GM23338 (cell line): ENCODE measurements around the gene KRTAP10-6. TPM values are rescaled to one million over a fixed set of nuclear protein-coding genes. Genes with fewer than 3 reads are reported as not detected.

Experiments used
- ATAC-seq: fragments of 200-7000 bp; cut with Tn5 transposase; 3 replicates; pipeline ENCODE4 v1.9.1; 2020
- DNase-seq: peaks from one replicate; pipeline ENCODE4 v3.0.0-alpha.2; 2015; ENCODE audit warnings: low spot score
- H2AFZ ChIP-seq: fragments of 200-600 bp; sonication (generic); 2 replicates; pipeline ENCODE4 v1.8.0; 2016; ENCODE audit warnings: antibody characterized with exemption, mild to moderate bottlenecking, moderate library complexity
- H3F3A ChIP-seq: fragments of 200-600 bp; sonication (generic); replicated peaks from 2 replicates; pipeline ENCODE4 v1.8.0; 2017; ENCODE audit warnings: antibody characterized with exemption, mixed run types, low read depth
- H3K27ac ChIP-seq: fragments of 200-600 bp; sonication (generic); 2 replicates; pipeline ENCODE4 v1.6.1; 2016; ENCODE audit warnings: low read depth
- H3K27me3 ChIP-seq: fragments of 200-600 bp; sonication (generic); 2 replicates; pipeline ENCODE4 v1.8.0; 2016; ENCODE audit warnings: mild to moderate bottlenecking, mixed run types, moderate library complexity; ENCODE audit not compliant: insufficient read depth
- H3K36me3 ChIP-seq: fragments of 200-600 bp; sonication (generic); 2 replicates; pipeline ENCODE4 v1.8.0; 2016; ENCODE audit warnings: mild to moderate bottlenecking; ENCODE audit not compliant: insufficient read depth
- H3K4me1 ChIP-seq: fragments of 200-600 bp; sonication (generic); 2 replicates; pipeline ENCODE4 v1.8.0; 2016; ENCODE audit warnings: mild to moderate bottlenecking, moderate library complexity; ENCODE audit not compliant: insufficient read depth
- H3K4me2 ChIP-seq: fragments of 200-600 bp; sonication (generic); 2 replicates; pipeline ENCODE4 v1.7.1; 2017; ENCODE audit warnings: mixed run types
- H3K4me3 ChIP-seq: fragments of 200-600 bp; sonication (generic); 2 replicates; pipeline ENCODE4 v1.6.1; 2016; ENCODE audit warnings: mixed run types
- H3K79me2 ChIP-seq: fragments of 200-600 bp; sonication (generic); replicated peaks from 2 replicates; pipeline ENCODE4 v1.8.0; 2017; ENCODE audit warnings: mild to moderate bottlenecking; ENCODE audit not compliant: insufficient read depth
- H3K9me2 ChIP-seq: fragments of 200-600 bp; sonication (generic); 2 replicates; pipeline ENCODE4 v1.8.0; 2017; ENCODE audit not compliant: insufficient read depth
- H4K20me1 ChIP-seq: fragments of 200-600 bp; sonication (generic); replicated peaks from 2 replicates; pipeline ENCODE4 v1.8.0; 2017; ENCODE audit warnings: mild to moderate bottlenecking; ENCODE audit not compliant: insufficient read depth
- H3K27ac Mint-ChIP-seq: 2 replicates; pipeline ENCODE4 v1.8.0; 2020; ENCODE audit warnings: inconsistent platforms, mild to moderate bottlenecking, moderate library complexity, mixed read lengths
- H3K27me3 Mint-ChIP-seq: 3 replicates; pipeline ENCODE4 v1.8.0; 2022; ENCODE audit warnings: low read depth, mild to moderate bottlenecking, moderate library complexity, mixed read lengths, inconsistent platforms; ENCODE audit not compliant: insufficient read depth, poor library complexity
- H3K36me3 Mint-ChIP-seq: 3 replicates; pipeline ENCODE4 v1.8.0; 2021; ENCODE audit warnings: low read depth, mild to moderate bottlenecking, inconsistent platforms, moderate library complexity, mixed read lengths
- H3K4me1 Mint-ChIP-seq: 3 replicates; pipeline ENCODE4 v1.8.0; 2020; ENCODE audit warnings: mild to moderate bottlenecking, inconsistent platforms, mixed read lengths
- H3K4me3 Mint-ChIP-seq: 3 replicates; pipeline ENCODE4 v1.8.0; 2021; ENCODE audit warnings: moderate library complexity, mild to moderate bottlenecking, inconsistent platforms, mixed read lengths
- H3K9me3 Mint-ChIP-seq: 3 replicates; pipeline ENCODE4 v1.8.0; 2020; ENCODE audit warnings: moderate library complexity, mild to moderate bottlenecking, inconsistent platforms, mixed read lengths
- EZH2 ChIP-seq: fragments of 200-600 bp; sonication (generic); IDR thresholded peaks from one replicate; pipeline ENCODE4 v1.8.0; 2017; ENCODE audit warnings: antibody characterized with exemption, mild to moderate bottlenecking, low read depth; ENCODE audit not compliant: unreplicated experiment
- EZH2phosphoT487 ChIP-seq: fragments of 200-600 bp; sonication (generic); IDR thresholded peaks from one replicate; pipeline ENCODE4 v1.8.1; 2018; ENCODE audit warnings: antibody characterized with exemption; ENCODE audit not compliant: unreplicated experiment
- JUNB ChIP-seq: IDR thresholded peaks from one replicate; pipeline ENCODE4 v1.6.1; 2016; ENCODE audit warnings: antibody characterized with exemption; ENCODE audit not compliant: unreplicated experiment
- NANOG ChIP-seq: IDR thresholded peaks from 2 replicates; pipeline ENCODE4 v1.6.1; 2016; ENCODE audit warnings: antibody characterized with exemption, borderline replicate concordance
- POLR2AphosphoS5 ChIP-seq: IDR thresholded peaks from 2 replicates; pipeline ENCODE4 v1.6.1; 2016; ENCODE audit warnings: antibody characterized with exemption, low read depth
- STAT1 ChIP-seq: IDR thresholded peaks from one replicate; pipeline ENCODE4 v1.6.1; 2016; ENCODE audit warnings: antibody characterized with exemption; ENCODE audit not compliant: unreplicated experiment
- ZNF331 ChIP-seq: fragments of 250-450 bp; sonication (Bioruptor Pico); IDR thresholded peaks from 2 replicates; pipeline ENCODE4 v1.5.0; 2020; ENCODE audit warnings: low read depth, mild to moderate bottlenecking, moderate library complexity
- polyA plus RNA-seq: library from polyadenylated mRNA; unstranded; fragments of >200 nt; fragmentation: Nextera tagmentation; extraction: Ambion mirVana; gene quantifications from 2 replicates; pipeline ENCODE4 v1.2.1, GENCODE V29; 2016
- total RNA-seq: library from RNA; depleted of rRNA; stranded (reverse); fragments of >200 nt; shearing (Covaris generic); gene quantifications from 2 replicates; pipeline ENCODE4 v1.2.3, GENCODE V29; 2014
- TF ChIP-seq, protein P1 (sequence below): IDR thresholded peaks from 2 replicates; pipeline ENCODE4 v1.6.1; 2016; ENCODE audit warnings: antibody characterized with exemption
- TF ChIP-seq, protein P2 (sequence below), 2 experiments: fragments of 200-600 bp in 1 of 2; sonication (generic) in 1 of 2; conservative IDR thresholded peaks; 2 replicates each; pipeline versions ENCODE4 v1.5.1 to v1.6.1; 2016 to 2017; ENCODE audit warnings: antibody characterized with exemption in 2 of 2, low read depth in 2 of 2, mild to moderate bottlenecking in 2 of 2, moderate library complexity in 1 of 2
- TF ChIP-seq, protein P3 (sequence below): fragments of 250-450 bp; sonication (Bioruptor Pico); IDR thresholded peaks from 2 replicates; pipeline ENCODE4 v1.5.0; 2020; ENCODE audit warnings: mild to moderate bottlenecking, moderate library complexity

Gene KRTAP10-6
- total and polyA plus RNA-seq, 2 experiments from 2014 or later, result not detected

DNA sequence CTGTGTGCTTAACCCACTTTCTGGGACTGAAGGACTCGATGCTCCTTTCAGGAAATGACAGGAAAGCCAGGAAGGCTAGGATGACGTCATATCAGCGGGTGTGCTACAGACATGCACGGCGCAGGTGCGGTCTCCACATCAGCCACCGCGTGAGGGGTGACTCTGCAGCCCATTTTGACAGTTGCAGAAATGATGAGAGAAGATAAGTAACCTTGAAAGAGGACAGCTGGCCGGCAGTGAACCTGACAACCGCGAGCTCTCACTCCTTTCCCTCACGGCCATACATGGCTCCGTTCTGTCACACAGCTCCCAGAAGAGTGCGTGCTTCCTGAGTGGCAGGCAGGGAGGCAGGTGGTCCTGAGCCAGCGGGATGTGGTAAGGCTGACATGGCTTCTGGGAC lies 10.2 kb downstream of the KRTAP10-6 start:
- TF ChIP-seq, protein P1, sequence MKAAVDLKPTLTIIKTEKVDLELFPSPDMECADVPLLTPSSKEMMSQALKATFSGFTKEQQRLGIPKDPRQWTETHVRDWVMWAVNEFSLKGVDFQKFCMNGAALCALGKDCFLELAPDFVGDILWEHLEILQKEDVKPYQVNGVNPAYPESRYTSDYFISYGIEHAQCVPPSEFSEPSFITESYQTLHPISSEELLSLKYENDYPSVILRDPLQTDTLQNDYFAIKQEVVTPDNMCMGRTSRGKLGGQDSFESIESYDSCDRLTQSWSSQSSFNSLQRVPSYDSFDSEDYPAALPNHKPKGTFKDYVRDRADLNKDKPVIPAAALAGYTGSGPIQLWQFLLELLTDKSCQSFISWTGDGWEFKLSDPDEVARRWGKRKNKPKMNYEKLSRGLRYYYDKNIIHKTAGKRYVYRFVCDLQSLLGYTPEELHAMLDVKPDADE, result no peak
- no peaks in the 10 kb centered on the region for H3K4me1 ChIP-seq
- H3K36me3 Mint-ChIP-seq, result peaks cover 3% of the 10 kb centered on the region; the same call in 2 of the 3 replicates
- peaks cover 7% of the 10 kb centered on the region for H3K4me1 Mint-ChIP-seq
- H3F3A ChIP-seq, result no peaks in the 10 kb centered on the region
- DNase-seq, result no peak
- H3K4me3 ChIP-seq, result no peak overlapping the region
- no peaks in the 10 kb centered on the region for H3K36me3 ChIP-seq
- H3K27me3 Mint-ChIP-seq, result peaks cover 13% of the 10 kb centered on the region
- no peaks in the 10 kb centered on the region for H4K20me1 ChIP-seq
- no peaks in the 10 kb centered on the region for H3K27me3 ChIP-seq
- no peaks in the 10 kb centered on the region for H3K9me2 ChIP-seq
- no peak overlapping the region for H3K27ac Mint-ChIP-seq
- H2AFZ ChIP-seq, result no peak overlapping the region
- no peaks in the 10 kb centered on the region for H3K79me2 ChIP-seq
- ATAC-seq, result no peak
- no peak overlapping the region for H3K4me2 ChIP-seq
- H3K4me3 Mint-ChIP-seq, result no peak overlapping the region
- peaks cover 20% of the 10 kb centered on the region for H3K9me3 Mint-ChIP-seq
- no peak overlapping the region for H3K27ac ChIP-seq

DNA sequence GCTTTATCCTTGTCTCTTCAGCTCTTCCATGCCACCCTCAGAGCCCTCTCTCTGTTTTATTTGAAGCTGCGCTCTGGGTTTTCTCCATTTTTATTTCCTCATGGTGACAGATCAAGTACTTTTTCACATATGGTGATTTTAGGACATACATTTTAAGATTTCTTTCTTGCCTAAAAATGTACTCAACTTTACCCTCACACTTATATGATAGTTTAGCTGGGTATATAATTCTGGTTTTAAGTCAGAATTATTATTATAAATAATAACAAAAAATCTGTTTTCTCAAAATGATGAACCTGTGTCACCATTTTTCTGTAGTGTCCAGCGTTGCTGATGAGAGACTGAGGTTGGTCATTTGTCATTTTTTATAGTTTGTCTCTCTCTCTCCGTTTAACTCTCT lies 11.1 kb downstream of the KRTAP10-6 start:
- ATAC-seq (no peak), DNase-seq (no peak)
- Histone ChIP-seq H3K27me3 (no peaks in the 10 kb centered on the region), H3K27ac (no peak overlapping the region), H3K79me2 (no peaks in the 10 kb centered on the region), H3F3A (no peaks in the 10 kb centered on the region), H2AFZ (no peak overlapping the region), H3K4me2 (no peak overlapping the region), H3K4me3 (no peak overlapping the region), H4K20me1 (no peaks in the 10 kb centered on the region), H3K4me1 (no peaks in the 10 kb centered on the region), H3K9me2 (no peaks in the 10 kb centered on the region), H3K36me3 (no peaks in the 10 kb centered on the region)
- Mint-ChIP-seq H3K4me3 (no peak overlapping the region), H3K27me3 (peaks cover 13% of the 10 kb centered on the region), H3K9me3 (peaks cover 26% of the 10 kb centered on the region), H3K36me3 (peaks cover 3% of the 10 kb centered on the region; the same call in 2 of the 3 replicates), H3K27ac (no peak overlapping the region), H3K4me1 (peaks cover 7% of the 10 kb centered on the region)
- TF ChIP-seq EZH2phosphoT487, result no peak
- TF ChIP-seq, protein P2, sequence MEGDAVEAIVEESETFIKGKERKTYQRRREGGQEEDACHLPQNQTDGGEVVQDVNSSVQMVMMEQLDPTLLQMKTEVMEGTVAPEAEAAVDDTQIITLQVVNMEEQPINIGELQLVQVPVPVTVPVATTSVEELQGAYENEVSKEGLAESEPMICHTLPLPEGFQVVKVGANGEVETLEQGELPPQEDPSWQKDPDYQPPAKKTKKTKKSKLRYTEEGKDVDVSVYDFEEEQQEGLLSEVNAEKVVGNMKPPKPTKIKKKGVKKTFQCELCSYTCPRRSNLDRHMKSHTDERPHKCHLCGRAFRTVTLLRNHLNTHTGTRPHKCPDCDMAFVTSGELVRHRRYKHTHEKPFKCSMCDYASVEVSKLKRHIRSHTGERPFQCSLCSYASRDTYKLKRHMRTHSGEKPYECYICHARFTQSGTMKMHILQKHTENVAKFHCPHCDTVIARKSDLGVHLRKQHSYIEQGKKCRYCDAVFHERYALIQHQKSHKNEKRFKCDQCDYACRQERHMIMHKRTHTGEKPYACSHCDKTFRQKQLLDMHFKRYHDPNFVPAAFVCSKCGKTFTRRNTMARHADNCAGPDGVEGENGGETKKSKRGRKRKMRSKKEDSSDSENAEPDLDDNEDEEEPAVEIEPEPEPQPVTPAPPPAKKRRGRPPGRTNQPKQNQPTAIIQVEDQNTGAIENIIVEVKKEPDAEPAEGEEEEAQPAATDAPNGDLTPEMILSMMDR (conservative IDR thresholded peaks at IDR 0.05; ENCODE audit: low read depth in 2 of 2), result no peak
- TF ChIP-seq STAT1, result no peak
- no peak for TF ChIP-seq EZH2
- TF ChIP-seq, protein P3, sequence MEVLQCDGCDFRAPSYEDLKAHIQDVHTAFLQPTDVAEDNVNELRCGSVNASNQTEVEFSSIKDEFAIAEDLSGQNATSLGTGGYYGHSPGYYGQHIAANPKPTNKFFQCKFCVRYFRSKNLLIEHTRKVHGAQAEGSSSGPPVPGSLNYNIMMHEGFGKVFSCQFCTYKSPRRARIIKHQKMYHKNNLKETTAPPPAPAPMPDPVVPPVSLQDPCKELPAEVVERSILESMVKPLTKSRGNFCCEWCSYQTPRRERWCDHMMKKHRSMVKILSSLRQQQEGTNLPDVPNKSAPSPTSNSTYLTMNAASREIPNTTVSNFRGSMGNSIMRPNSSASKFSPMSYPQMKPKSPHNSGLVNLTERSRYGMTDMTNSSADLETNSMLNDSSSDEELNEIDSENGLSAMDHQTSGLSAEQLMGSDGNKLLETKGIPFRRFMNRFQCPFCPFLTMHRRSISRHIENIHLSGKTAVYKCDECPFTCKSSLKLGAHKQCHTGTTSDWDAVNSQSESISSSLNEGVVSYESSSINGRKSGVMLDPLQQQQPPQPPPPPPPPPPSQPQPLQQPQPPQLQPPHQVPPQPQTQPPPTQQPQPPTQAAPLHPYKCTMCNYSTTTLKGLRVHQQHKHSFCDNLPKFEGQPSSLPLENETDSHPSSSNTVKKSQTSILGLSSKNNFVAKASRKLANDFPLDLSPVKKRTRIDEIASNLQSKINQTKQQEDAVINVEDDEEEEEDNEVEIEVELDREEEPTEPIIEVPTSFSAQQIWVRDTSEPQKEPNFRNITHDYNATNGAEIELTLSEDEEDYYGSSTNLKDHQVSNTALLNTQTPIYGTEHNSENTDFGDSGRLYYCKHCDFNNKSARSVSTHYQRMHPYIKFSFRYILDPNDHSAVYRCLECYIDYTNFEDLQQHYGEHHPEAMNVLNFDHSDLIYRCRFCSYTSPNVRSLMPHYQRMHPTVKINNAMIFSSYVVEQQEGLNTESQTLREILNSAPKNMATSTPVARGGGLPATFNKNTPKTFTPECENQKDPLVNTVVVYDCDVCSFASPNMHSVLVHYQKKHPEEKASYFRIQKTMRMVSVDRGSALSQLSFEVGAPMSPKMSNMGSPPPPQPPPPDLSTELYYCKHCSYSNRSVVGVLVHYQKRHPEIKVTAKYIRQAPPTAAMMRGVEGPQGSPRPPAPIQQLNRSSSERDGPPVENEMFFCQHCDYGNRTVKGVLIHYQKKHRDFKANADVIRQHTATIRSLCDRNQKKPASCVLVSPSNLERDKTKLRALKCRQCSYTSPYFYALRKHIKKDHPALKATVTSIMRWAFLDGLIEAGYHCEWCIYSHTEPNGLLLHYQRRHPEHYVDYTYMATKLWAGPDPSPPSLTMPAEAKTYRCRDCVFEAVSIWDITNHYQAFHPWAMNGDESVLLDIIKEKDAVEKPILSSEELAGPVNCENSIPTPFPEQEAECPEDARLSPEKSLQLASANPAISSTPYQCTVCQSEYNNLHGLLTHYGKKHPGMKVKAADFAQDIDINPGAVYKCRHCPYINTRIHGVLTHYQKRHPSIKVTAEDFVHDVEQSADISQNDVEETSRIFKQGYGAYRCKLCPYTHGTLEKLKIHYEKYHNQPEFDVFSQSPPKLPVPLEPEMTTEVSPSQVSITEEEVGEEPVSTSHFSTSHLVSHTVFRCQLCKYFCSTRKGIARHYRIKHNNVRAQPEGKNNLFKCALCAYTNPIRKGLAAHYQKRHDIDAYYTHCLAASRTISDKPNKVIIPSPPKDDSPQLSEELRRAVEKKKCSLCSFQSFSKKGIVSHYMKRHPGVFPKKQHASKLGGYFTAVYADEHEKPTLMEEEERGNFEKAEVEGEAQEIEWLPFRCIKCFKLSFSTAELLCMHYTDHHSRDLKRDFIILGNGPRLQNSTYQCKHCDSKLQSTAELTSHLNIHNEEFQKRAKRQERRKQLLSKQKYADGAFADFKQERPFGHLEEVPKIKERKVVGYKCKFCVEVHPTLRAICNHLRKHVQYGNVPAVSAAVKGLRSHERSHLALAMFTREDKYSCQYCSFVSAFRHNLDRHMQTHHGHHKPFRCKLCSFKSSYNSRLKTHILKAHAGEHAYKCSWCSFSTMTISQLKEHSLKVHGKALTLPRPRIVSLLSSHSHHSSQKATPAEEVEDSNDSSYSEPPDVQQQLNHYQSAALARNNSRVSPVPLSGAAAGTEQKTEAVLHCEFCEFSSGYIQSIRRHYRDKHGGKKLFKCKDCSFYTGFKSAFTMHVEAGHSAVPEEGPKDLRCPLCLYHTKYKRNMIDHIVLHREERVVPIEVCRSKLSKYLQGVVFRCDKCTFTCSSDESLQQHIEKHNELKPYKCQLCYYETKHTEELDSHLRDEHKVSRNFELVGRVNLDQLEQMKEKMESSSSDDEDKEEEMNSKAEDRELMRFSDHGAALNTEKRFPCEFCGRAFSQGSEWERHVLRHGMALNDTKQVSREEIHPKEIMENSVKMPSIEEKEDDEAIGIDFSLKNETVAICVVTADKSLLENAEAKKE, result no peak
- TF ChIP-seq, protein P1, result no peak
- no peak for TF ChIP-seq POLR2AphosphoS5
- no peak for TF ChIP-seq NANOG
- TF ChIP-seq ZNF331 (CRISPR knock-in tag), result no peak
- TF ChIP-seq JUNB, result no peak
